Activated CD4-positive, alpha-beta T cell treated with anti-CD3 and anti-CD28 coated beads, Interleukin-2, Interleukin-4, amounts not matched to agents 100 ng/mL and 50 ng/mL, durations not matched to agents 16 hours and 8 hours (primary cell): ENCODE measurements around the gene CENPT.

ENCODE experiments used
- DNase-seq: peaks from one replicate; pipeline ENCODE4 v3.0.0-alpha.2; 2020; ENCODE audit warnings: low spot score

Gene CENPT, protein sequence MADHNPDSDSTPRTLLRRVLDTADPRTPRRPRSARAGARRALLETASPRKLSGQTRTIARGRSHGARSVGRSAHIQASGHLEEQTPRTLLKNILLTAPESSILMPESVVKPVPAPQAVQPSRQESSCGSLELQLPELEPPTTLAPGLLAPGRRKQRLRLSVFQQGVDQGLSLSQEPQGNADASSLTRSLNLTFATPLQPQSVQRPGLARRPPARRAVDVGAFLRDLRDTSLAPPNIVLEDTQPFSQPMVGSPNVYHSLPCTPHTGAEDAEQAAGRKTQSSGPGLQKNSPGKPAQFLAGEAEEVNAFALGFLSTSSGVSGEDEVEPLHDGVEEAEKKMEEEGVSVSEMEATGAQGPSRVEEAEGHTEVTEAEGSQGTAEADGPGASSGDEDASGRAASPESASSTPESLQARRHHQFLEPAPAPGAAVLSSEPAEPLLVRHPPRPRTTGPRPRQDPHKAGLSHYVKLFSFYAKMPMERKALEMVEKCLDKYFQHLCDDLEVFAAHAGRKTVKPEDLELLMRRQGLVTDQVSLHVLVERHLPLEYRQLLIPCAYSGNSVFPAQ

DNA sequence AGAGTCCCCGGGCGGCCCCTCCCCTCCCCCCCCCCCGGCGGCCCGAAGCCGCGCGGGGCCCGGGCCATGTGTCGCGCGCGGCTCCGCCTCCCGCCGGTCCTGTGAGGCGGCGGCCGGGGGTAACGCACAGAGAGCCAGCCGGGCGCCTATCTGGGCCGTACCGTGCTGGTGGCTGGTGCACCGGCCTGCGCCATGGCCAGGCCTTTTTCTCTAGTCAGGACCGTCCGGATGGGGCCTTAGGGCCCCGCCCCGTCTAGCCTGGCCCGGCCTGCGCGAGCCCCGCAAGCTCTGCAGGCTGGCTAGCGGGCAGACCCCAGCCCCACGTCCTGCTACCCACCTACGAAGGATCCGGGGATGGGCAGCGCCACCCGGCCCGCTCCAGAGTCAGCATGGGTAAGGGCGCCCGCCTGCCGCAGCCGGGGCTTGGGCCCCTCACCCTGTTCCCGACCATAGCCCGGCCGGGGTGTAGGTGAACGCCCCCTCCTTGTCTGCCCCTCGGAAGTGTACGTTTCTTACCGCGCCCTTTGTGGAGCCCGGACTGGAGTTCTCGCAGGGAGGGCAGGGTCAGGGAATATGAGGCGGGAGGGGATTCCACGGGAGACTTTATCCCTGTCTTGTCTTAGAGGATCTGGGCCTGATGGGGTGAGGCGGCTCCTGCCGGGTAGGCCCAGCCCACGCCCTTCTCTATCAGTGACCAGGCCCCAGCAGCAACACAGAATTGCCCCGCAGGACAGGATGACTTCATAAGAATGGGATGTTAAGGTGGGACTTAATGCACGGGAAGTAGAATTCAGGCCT lies at the start of gene CENPT:
Gene CENPT, minus strand, starts transcription at position 630 of the 798 bp plus-strand sequence. CDS start 13,834 bp downstream, outside the sequence.
- DNase-seq = no peak

DNA sequence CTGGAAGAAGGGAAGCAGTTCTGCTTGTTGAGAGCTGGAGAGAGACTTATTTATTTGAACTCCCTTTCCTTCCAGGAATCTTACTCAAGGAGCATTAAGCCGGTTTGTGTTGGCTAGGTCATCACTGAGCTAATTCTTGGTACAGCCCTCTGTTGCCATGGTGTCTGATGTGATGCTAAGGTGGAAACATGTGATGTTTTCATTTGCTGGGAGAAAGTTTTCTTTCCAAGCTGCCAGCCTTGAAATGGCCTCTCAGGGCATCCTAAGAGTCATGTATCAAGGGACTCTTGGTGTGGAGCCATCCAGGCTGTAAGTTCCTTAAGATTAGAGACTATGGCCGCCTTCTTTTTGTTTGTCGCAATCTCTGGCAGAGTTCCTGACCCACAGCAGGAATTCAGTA lies 49.7 kb upstream of the CENPT start:
- no peak for DNase-seq

DNA sequence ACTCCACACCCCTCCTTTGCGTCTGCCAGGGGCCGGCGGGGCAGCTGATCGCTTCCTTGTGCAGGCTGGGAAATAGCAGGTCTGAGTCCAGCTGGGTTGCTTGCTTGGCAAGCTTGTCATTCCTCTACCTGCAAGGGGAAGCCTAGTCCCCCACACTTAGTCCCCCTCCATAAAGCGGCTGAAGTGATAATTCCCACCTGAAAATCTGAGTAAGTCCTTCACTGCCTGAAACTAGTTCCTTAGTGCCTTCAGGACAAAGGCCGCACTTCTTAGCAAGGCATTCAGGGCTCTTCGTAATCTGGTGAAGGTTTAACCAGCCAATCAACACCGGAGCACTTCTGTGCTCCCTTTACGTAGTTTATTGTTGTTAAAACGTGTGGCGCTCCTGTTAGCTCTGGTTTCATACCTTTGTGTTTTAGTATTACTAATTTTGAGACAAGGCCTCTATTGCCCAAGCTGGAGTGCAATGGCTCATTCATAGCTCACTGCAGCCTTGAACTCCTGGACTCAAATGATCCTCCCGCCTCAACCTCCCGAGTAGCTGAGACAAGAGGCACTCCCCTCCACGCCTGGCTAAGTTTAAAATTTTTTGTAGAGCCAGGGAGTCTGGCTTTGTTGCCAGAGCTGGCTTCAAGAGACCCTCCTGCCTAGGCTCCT lies 46.4 kb upstream of the CENPT start:
- no peak for DNase-seq

DNA sequence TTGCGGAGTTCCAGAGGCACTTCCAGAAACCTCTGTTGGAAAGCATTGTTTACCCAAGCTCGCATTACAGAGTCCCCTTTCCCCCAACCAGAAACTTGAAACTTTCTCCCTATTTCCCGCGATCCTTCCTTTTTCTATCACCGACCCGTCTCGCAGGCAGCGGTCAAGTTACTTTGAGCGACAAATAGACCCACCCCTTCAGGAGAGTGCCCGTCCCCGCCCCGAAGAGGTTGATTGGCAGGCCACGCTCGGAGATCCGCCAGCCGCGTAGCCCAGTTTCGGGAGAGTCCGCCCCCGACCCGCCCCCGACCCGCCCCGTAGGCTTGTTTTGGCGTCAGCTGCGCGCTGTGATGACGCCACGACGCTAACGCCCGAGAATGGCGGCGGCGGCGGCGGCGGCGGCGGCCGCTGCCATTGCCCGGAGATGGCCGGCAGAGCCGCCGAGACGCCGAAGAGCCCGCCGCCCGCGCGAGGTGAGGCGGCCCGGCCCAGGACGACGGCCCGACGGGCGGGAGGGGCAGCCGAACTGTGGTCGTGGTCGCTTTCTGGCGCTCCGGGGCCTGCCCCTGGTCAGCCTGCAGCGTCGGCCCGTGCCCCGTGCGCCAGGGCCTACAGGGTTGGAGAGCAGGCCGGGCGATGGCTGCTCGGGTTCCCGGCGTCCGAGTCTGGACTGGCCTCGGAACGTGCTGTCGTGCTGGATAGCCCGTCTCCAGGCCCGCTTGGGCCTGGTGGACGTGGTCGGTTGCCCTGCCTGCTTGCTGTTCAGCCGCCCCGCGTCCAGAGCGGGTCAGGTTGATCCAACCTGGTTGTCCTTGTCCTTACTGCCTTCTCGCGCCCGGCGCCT lies 45.6 kb upstream of the CENPT start, which contains the start of gene PSKH1:
Gene PSKH1, plus strand, starts transcription at position 356 of the 844 bp plus-strand sequence. CDS start 15,496 bp downstream, outside the sequence.
- DNase-seq = peak; percentile 97

DNA sequence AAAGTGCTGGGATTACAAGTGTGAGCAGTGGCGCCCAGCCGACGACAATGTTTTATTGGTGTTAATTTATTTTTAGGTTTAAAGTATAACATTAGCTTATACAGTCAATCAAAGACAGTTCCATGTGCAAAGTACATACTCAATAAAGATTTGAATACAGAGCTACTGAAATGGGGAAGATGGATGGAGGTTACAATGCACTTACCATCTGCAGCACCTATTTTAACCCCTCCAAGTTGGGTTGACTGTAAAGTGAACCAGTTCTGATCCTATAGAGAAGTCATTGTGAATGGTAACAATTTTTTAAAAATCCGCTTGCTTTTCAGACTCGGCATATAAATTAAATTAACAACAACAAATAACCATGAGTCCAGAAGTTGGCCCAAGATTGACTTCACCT lies 44.9 kb upstream of the CENPT start:
- no peak for DNase-seq

DNA sequence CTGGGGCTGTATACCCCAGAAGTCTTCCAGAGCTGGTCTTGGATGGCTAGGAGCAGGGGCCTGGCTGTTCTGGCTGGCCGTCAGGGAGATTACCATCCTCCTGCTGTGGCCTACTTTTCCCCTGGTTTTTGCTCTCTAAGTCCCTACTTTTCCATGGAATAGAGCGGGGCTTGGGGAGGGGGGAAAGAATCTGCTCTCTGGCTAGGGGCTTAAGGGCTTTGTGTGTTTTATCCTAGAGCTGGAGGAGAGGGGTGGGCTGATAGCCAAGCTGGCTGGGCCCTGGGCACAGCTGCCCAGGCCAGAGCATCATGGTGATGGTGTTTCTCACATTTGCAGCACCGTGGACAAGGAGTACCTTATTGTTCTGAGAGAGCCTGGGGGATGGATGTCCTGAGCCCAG lies 40.8 kb upstream of the CENPT start:
- no peak for DNase-seq

- DNase-seq = no peak
Observed at GRCh38 chr16:67886387-67886786, 38.9 kb upstream of the CENPT start.

- no peak for DNase-seq
Observed at GRCh38 chr16:67885976-67886375, 38.5 kb upstream of the CENPT start.

DNA sequence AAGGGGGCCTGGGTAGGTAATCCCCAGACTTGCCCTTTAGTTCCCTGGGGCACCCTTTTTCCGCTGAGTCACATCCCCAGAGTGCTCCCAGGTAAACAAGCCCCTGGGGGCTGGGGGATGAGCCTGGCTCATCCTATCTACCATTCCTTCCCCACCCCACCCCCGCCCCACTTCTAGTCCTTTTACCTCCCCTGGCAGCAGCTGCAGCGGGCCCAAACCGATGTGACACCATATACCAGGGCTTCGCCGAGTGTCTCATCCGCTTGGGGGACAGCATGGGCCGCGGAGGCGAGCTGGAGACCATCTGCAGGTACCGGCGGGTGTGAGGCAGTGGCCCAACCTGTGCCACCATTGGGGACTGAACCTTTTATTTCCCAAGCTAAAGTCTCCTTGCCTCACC lies 38.1 kb upstream of the CENPT start:
- no peak for DNase-seq

DNA sequence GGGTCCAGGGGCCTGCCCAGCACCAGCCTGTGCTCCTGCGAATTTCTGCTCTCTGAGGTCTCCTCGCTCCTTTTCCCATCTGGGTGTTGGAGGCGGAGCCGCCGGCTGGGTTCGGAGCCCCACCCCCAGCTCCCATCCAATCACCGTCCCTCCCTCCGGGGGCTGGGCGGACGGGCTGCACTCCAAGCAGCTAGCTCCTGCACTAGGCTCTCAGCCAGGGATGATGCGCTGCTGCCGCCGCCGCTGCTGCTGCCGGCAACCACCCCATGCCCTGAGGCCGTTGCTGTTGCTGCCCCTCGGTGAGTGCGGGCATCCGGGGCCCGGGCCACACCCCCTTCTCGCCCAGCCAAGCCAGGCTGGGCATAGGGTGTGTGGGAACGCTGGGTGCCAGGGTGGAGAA lies 37.2 kb upstream of the CENPT start, which contains the start of gene NRN1L:
Gene NRN1L, plus strand, starts transcription at position 202 of the 400 bp plus-strand sequence. Its CDS starts 19 bp downstream, at position 221.
- DNase-seq = no peak

DNA sequence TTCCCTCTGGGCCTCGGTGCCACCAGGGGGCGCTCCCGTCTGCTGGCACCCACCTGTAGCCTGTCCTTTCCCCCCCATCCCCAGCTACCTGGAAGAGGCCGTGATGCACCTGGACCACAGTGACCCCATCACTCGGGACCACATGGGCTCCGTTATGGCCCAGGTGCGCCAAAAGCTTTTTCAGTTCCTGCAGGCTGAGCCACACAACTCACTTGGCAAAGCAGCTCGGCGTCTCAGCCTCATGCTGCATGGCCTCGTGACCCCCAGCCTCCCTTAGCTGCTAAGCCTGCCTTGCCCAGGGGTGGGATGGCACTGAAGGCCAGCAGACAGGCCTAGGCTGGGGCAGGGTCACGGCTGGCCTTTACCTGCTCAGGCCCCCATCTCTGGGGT lies 36.4 kb upstream of the CENPT start:
- DNase-seq = peak; percentile 60

DNA sequence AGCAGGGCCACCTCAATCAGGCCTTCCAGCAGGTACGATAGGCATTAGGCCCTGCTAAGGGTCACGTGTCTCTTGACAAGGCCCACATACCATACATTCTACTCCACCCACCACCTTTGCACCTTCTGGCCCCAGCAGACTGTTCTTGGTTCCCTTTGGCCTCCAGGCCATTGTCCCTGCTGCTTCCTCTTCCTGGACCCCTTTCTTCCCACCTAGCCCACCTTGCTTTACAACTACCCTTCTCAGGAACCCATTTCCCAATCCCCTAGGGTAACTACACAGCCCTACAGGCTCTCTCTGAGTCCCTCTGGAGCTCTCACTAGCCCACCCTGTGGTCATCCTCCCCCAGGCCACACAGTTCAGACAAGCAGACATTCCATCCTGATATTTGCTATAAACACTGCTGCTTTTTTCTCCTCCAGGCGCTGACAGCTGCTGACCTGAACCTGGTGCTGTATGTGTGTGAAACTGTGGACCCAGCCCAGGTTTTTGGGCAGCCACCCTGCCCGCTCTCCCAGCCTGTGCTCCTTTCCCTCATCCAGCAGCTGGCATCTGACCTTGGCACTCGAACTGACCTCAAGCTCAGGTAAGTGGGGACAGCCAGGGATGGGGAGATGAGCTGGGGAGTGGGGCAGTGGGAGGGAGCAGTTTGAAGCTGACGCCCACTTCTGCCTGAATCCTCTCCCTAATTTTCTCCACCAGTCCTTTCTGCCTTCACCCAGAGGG lies 35.8 kb upstream of the CENPT start:
- DNase-seq = no peak

DNA sequence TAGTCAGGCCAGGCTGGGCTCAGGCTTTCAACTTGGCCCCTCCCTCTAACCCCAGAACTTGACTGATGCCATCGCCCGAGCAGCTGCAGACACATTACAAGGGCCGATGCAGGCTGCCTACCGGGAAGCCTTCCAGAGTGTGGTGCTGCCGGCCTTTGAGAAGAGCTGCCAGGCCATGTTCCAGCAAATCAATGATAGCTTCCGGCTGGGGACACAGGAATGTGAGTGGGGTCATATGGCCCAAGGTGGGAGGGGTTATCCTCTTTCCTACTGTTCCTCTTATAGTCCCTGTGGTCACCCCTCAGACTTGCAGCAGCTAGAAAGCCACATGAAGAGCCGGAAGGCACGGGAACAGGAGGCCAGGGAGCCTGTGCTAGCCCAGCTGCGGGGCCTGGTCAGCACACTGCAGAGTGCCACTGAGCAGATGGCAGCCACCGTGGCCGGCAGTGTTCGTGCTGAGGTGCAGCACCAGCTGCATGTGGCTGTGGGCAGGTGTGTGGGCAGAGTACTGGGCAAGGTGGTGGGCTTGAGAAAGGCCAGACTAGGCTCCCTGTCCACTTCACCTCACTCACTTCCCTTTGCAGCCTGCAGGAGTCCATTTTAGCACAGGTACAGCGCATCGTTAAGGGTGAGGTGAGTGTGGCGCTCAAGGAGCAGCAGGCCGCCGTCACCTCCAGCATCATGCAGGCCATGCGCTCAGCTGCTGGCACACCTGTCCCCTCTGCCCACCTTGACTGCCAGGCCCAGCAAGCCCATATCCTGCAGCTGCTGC lies 35.1 kb upstream of the CENPT start:
- no peak for DNase-seq

- DNase-seq = no peak
Observed at GRCh38 chr16:67881621-67882161, 34.2 kb upstream of the CENPT start.

DNA sequence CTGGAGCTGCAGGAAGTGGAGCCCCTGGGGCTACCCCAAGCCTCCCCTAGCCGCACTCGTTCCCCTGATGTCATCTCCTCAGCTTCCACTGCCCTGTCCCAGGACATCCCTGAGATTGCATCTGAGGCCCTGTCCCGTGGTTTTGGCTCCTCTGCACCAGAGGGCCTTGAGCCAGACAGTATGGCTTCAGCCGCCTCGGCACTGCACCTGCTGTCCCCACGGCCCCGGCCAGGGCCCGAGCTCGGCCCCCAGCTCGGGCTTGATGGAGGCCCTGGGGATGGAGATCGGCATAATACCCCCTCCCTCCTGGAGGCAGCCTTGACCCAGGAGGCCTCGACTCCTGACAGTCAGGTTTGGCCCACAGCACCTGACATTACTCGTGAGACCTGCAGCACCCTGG lies 33.1 kb upstream of the CENPT start:
- no peak for DNase-seq

GRCh38 chr16:67879936-67880335 lies 32.4 kb upstream of the CENPT start:
- DNase-seq = no peak

GRCh38 chr16:67879462-67879861 lies 32.0 kb upstream of the CENPT start:
- DNase-seq = no peak

DNA sequence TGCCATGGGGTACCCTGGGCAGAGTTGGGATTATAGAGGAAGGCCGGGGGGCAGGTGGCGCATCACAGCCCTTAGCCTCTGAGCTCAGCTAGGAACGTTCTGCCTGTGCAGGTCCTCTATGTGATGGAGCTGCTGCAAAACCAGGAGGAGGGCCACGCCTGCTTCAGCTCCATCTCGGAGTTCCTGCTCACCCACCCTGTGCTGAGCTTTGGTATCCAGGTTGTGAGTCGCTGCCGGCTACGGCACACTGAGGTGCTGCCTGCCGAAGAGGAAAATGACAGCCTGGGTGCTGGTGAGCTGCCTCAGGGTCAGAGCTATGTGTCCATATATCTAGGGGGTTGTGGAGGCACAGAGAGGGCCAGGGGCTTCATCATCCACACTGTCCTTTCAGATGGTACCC lies 31.4 kb upstream of the CENPT start:
- no peak for DNase-seq

GRCh38 chr16:67878232-67878631 lies 30.7 kb upstream of the CENPT start:
- no peak for DNase-seq
